Measurements from ENCODE around the gene ZGLP1.

The ZGLP1 gene

GRCh38 chr19:10274589-10274988 is 35.0 kb downstream of the ZGLP1 start:
- no peak for DNase-seq

- DNase-seq = peak in 1 of 5 donors; percentile 36
Observed at GRCh38 chr19:10271543-10272086, 38.0 kb downstream of the ZGLP1 start.

GRCh38 chr19:10270616-10271394 is 38.8 kb downstream of the ZGLP1 start, which contains the start of gene ICAM1:
Gene ICAM1 (plus strand): TSS chr19:10271120. CDS start chr19:10271160, 40 bp downstream.
- DNase-seq = peak; percentile 51 to 86 (median 67)

- peak in 4 of 5 donors; percentile 54 to 87 (median 56) for DNase-seq
Observed at GRCh38 chr19:10270180-10270615, 39.4 kb downstream of the ZGLP1 start.

GRCh38 chr19:10269333-10270179 is 40.1 kb downstream of the ZGLP1 start:
- peak; percentile 66 to 85 (median 78) for DNase-seq

- no peak for DNase-seq
Observed at GRCh38 chr19:10268071-10268470, 41.5 kb downstream of the ZGLP1 start.

GRCh38 chr19:10266706-10267105 is 42.9 kb downstream of the ZGLP1 start:
- no peak for DNase-seq

GRCh38 chr19:10262771-10263170 is 46.8 kb downstream of the ZGLP1 start:
- no peak for DNase-seq

- DNase-seq = peak in 2 of 5 donors; percentile 19 to 66
Observed at GRCh38 chr19:10260141-10260584, 49.5 kb downstream of the ZGLP1 start.

GRCh38 chr19:10259162-10259905 is 50.3 kb downstream of the ZGLP1 start:
- peak; percentile 74 to 90 (median 83) for DNase-seq

GRCh38 chr19:10258080-10258710 is 51.4 kb downstream of the ZGLP1 start:
- DNase-seq = no peak

GRCh38 chr19:10256970-10257615 is 52.5 kb downstream of the ZGLP1 start:
- DNase-seq = no peak

GRCh38 chr19:10256551-10256950 is 53.1 kb downstream of the ZGLP1 start:
- no peak for DNase-seq

GRCh38 chr19:10255358-10255757 is 54.3 kb downstream of the ZGLP1 start:
- DNase-seq = no peak

Measured in T-helper 1 cell (primary cell).